GM23338 (cell line): ENCODE data around the gene VPS52. TPM values are rescaled to one million over a fixed set of nuclear protein-coding genes. Genes with fewer than 3 reads are reported as not detected.

Experiments
- ATAC-seq: fragments of 200-7000 bp; cut with Tn5 transposase; 3 replicates; pipeline ENCODE4 v1.9.1; 2020
- DNase-seq: peaks from one replicate; pipeline ENCODE4 v3.0.0-alpha.2; 2015; ENCODE audit warnings: low spot score
- H2AFZ ChIP-seq: fragments of 200-600 bp; sonication (generic); 2 replicates; pipeline ENCODE4 v1.8.0; 2016; ENCODE audit warnings: antibody characterized with exemption, mild to moderate bottlenecking, moderate library complexity
- H3F3A ChIP-seq: fragments of 200-600 bp; sonication (generic); replicated peaks from 2 replicates; pipeline ENCODE4 v1.8.0; 2017; ENCODE audit warnings: antibody characterized with exemption, mixed run types, low read depth
- H3K27ac ChIP-seq: fragments of 200-600 bp; sonication (generic); 2 replicates; pipeline ENCODE4 v1.6.1; 2016; ENCODE audit warnings: low read depth
- H3K27me3 ChIP-seq: fragments of 200-600 bp; sonication (generic); 2 replicates; pipeline ENCODE4 v1.8.0; 2016; ENCODE audit warnings: mild to moderate bottlenecking, mixed run types, moderate library complexity; ENCODE audit not compliant: insufficient read depth
- H3K36me3 ChIP-seq: fragments of 200-600 bp; sonication (generic); 2 replicates; pipeline ENCODE4 v1.8.0; 2016; ENCODE audit warnings: mild to moderate bottlenecking; ENCODE audit not compliant: insufficient read depth
- H3K4me1 ChIP-seq: fragments of 200-600 bp; sonication (generic); 2 replicates; pipeline ENCODE4 v1.8.0; 2016; ENCODE audit warnings: mild to moderate bottlenecking, moderate library complexity; ENCODE audit not compliant: insufficient read depth
- H3K4me2 ChIP-seq: fragments of 200-600 bp; sonication (generic); 2 replicates; pipeline ENCODE4 v1.7.1; 2017; ENCODE audit warnings: mixed run types
- H3K4me3 ChIP-seq: fragments of 200-600 bp; sonication (generic); 2 replicates; pipeline ENCODE4 v1.6.1; 2016; ENCODE audit warnings: mixed run types
- H3K79me2 ChIP-seq: fragments of 200-600 bp; sonication (generic); replicated peaks from 2 replicates; pipeline ENCODE4 v1.8.0; 2017; ENCODE audit warnings: mild to moderate bottlenecking; ENCODE audit not compliant: insufficient read depth
- H3K9me2 ChIP-seq: fragments of 200-600 bp; sonication (generic); 2 replicates; pipeline ENCODE4 v1.8.0; 2017; ENCODE audit not compliant: insufficient read depth
- H4K20me1 ChIP-seq: fragments of 200-600 bp; sonication (generic); replicated peaks from 2 replicates; pipeline ENCODE4 v1.8.0; 2017; ENCODE audit warnings: mild to moderate bottlenecking; ENCODE audit not compliant: insufficient read depth
- H3K27ac Mint-ChIP-seq: 2 replicates; pipeline ENCODE4 v1.8.0; 2020; ENCODE audit warnings: inconsistent platforms, mild to moderate bottlenecking, moderate library complexity, mixed read lengths
- H3K27me3 Mint-ChIP-seq: 3 replicates; pipeline ENCODE4 v1.8.0; 2022; ENCODE audit warnings: low read depth, mild to moderate bottlenecking, moderate library complexity, mixed read lengths, inconsistent platforms; ENCODE audit not compliant: insufficient read depth, poor library complexity
- H3K36me3 Mint-ChIP-seq: 3 replicates; pipeline ENCODE4 v1.8.0; 2021; ENCODE audit warnings: low read depth, mild to moderate bottlenecking, inconsistent platforms, moderate library complexity, mixed read lengths
- H3K4me1 Mint-ChIP-seq: 3 replicates; pipeline ENCODE4 v1.8.0; 2020; ENCODE audit warnings: mild to moderate bottlenecking, inconsistent platforms, mixed read lengths
- H3K4me3 Mint-ChIP-seq: 3 replicates; pipeline ENCODE4 v1.8.0; 2021; ENCODE audit warnings: moderate library complexity, mild to moderate bottlenecking, inconsistent platforms, mixed read lengths
- H3K9me3 Mint-ChIP-seq: 3 replicates; pipeline ENCODE4 v1.8.0; 2020; ENCODE audit warnings: moderate library complexity, mild to moderate bottlenecking, inconsistent platforms, mixed read lengths
- CREB1 ChIP-seq: fragments of 250-450 bp; sonication (Bioruptor Pico); IDR thresholded peaks from 2 replicates; pipeline ENCODE4 v1.5.0; 2020; ENCODE audit warnings: low read depth, mild to moderate bottlenecking, moderate library complexity
- CTCF ChIP-seq, 2 experiments: fragments of 200-600 bp in 1 of 2; sonication (generic) in 1 of 2; conservative IDR thresholded peaks; 2 replicates each; pipeline versions ENCODE4 v1.5.1 to v1.6.1; 2016 to 2017; ENCODE audit warnings: antibody characterized with exemption in 2 of 2, low read depth in 2 of 2, mild to moderate bottlenecking in 2 of 2, moderate library complexity in 1 of 2
- ETS1 ChIP-seq: IDR thresholded peaks from 2 replicates; pipeline ENCODE4 v1.6.1; 2016; ENCODE audit warnings: antibody characterized with exemption
- EZH2 ChIP-seq: fragments of 200-600 bp; sonication (generic); IDR thresholded peaks from one replicate; pipeline ENCODE4 v1.8.0; 2017; ENCODE audit warnings: antibody characterized with exemption, mild to moderate bottlenecking, low read depth; ENCODE audit not compliant: unreplicated experiment
- EZH2phosphoT487 ChIP-seq: fragments of 200-600 bp; sonication (generic); IDR thresholded peaks from one replicate; pipeline ENCODE4 v1.8.1; 2018; ENCODE audit warnings: antibody characterized with exemption; ENCODE audit not compliant: unreplicated experiment
- JUNB ChIP-seq: IDR thresholded peaks from one replicate; pipeline ENCODE4 v1.6.1; 2016; ENCODE audit warnings: antibody characterized with exemption; ENCODE audit not compliant: unreplicated experiment
- NANOG ChIP-seq: IDR thresholded peaks from 2 replicates; pipeline ENCODE4 v1.6.1; 2016; ENCODE audit warnings: antibody characterized with exemption, borderline replicate concordance
- POLR2AphosphoS5 ChIP-seq: IDR thresholded peaks from 2 replicates; pipeline ENCODE4 v1.6.1; 2016; ENCODE audit warnings: antibody characterized with exemption, low read depth
- REST ChIP-seq: IDR thresholded peaks from one replicate; pipeline ENCODE4 v1.6.1; 2018; ENCODE audit warnings: antibody characterized with exemption; ENCODE audit not compliant: unreplicated experiment
- STAT1 ChIP-seq: IDR thresholded peaks from one replicate; pipeline ENCODE4 v1.6.1; 2016; ENCODE audit warnings: antibody characterized with exemption; ENCODE audit not compliant: unreplicated experiment
- ZNF114 ChIP-seq: fragments of 250-450 bp; sonication (Bioruptor Pico); IDR thresholded peaks from 2 replicates; pipeline ENCODE4 v1.5.0; 2020; ENCODE audit warnings: mild to moderate bottlenecking, moderate library complexity
- ZNF331 ChIP-seq: fragments of 250-450 bp; sonication (Bioruptor Pico); IDR thresholded peaks from 2 replicates; pipeline ENCODE4 v1.5.0; 2020; ENCODE audit warnings: low read depth, mild to moderate bottlenecking, moderate library complexity
- ZNF462 ChIP-seq: fragments of 250-450 bp; sonication (Bioruptor Pico); IDR thresholded peaks from 2 replicates; pipeline ENCODE4 v1.5.0; 2020; ENCODE audit warnings: mild to moderate bottlenecking, moderate library complexity
- polyA plus RNA-seq: library from polyadenylated mRNA; unstranded; fragments of >200 nt; fragmentation: Nextera tagmentation; extraction: Ambion mirVana; gene quantifications from 2 replicates; pipeline ENCODE4 v1.2.1, GENCODE V29; 2016
- total RNA-seq: library from RNA; depleted of rRNA; stranded (reverse); fragments of >200 nt; shearing (Covaris generic); gene quantifications from 2 replicates; pipeline ENCODE4 v1.2.3, GENCODE V29; 2014

Gene VPS52
- total and polyA plus RNA-seq, 2 experiments from 2014 or later: 27.9 to 31.1 TPM

- Mint-ChIP-seq H3K27me3 (peaks cover 15% of the 10 kb centered on the region), H3K27ac (peak overlapping the region; percentile 92), H3K4me1 (peaks cover 63% of the 10 kb centered on the region), H3K9me3 (no peaks in the 10 kb centered on the region; the same call in 1 of the 3 replicates), H3K4me3 (peak overlapping the region; percentile 90), H3K36me3 (peaks cover 42% of the 10 kb centered on the region)
- H3K27ac ChIP-seq: peak overlapping the region; percentile 69; the same call in 1 of the 2 replicates
- H3K36me3 ChIP-seq: peaks cover 14% of the 10 kb centered on the region
- peaks cover 47% of the 10 kb centered on the region for H3K4me1 ChIP-seq
- H4K20me1 ChIP-seq: peaks cover 11% of the 10 kb centered on the region
- H3K4me3 ChIP-seq: peak overlapping the region; percentile 30; the same call in 1 of the 2 replicates
- H3K79me2 ChIP-seq: peaks cover 36% of the 10 kb centered on the region
- no peak for ATAC-seq
- H2AFZ ChIP-seq: no peak overlapping the region
- TF ChIP-seq CREB1 (no peak), CTCF (conservative IDR thresholded peaks at IDR 0.05; ENCODE audit: low read depth in 2 of 2) (no peak), ZNF331 (CRISPR knock-in tag) (no peak), JUNB (no peak), POLR2AphosphoS5 (no peak), ZNF462 (CRISPR knock-in tag) (no peak), EZH2 (no peak), ZNF114 (CRISPR knock-in tag) (no peak), STAT1 (no peak), EZH2phosphoT487 (no peak), NANOG (no peak), REST (no peak), ETS1 (no peak)
- peak; percentile 41 for DNase-seq
- H3K9me2 ChIP-seq: no peaks in the 10 kb centered on the region
- peak overlapping the region; percentile 92 for H3K4me2 ChIP-seq
- peaks cover 20% of the 10 kb centered on the region for H3F3A ChIP-seq
- no peaks in the 10 kb centered on the region for H3K27me3 ChIP-seq
Measured at GRCh38 chr6:33320315-33321181, 48.9 kb upstream of the VPS52 start.
